ENCODE results near the gene ATP1B3.
"Not testable (repeated sequence)": the region's sequence is repeated elsewhere in the genome, so short reads cannot be mapped to it uniquely, and the experiment has no call there.

ATP1B3 gene

DNA sequence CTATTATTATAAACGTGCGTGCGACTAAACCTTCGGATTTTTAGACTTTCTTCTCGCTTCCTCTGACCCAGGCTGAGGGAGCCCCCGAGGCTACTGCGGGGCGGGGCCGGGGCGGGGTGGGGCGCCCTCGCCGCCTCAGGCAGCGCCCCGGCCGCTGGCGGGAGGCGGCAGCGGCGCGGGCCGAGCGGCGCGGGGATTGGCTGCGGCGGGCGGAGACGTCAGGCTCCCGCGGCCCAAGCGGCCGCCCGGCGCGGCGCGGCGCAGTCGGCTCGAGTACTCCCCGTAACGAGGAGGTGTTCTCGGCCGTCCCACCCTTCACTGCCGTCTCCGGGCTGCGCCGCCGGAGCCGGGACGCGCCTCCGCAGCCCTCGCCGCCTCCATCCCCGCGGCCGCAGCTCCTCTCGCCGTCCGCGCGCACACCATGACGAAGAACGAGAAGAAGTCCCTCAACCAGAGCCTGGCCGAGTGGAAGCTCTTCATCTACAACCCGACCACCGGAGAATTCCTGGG is at the start of gene ATP1B3:
TSS of gene ATP1B3 (plus strand) at position 263 of the 510 bp plus-strand sequence. CDS start at position 422, 159 bp downstream.
- peak; percentile 70 for DNase-seq

DNA sequence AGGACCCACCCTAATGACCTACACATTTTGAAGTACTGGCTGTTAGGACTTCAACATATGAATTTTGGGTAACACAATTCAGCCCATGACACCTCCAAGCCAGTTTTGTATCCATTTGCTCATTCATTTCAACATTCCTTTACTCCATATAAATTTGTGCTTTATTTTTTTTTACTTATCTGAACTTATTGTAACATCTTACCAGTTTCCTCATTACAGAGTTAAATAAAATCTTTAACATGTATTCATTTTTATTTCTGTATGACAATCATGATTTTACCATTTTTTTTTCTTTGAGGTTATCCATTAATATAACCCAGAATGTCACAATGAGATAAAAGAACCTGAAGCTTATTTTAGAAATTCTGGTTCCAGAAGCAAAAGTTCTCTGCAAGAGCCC is 48.0 kb upstream of the ATP1B3 start:
- no peak for DNase-seq

DNA sequence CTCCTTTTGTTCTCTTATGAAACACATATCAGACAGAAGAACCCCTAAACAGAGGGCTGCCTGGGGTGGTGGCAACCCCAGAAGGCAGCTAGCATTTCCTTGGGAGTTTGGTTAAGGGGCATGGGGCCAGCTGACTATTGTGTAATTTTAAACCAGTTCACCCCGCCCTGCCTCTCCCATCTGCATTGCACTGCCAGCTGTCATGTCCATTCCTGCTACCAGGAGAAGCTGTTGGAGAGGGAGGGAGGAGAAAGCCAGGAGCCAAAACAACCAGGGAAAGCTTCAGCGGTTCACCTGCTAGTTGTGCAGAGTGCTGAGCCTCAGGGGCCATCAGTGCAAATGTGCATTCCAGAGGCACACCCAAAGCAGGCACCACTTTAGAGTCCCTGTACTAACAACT is 47.6 kb upstream of the ATP1B3 start:
- DNase-seq, result no peak

DNA sequence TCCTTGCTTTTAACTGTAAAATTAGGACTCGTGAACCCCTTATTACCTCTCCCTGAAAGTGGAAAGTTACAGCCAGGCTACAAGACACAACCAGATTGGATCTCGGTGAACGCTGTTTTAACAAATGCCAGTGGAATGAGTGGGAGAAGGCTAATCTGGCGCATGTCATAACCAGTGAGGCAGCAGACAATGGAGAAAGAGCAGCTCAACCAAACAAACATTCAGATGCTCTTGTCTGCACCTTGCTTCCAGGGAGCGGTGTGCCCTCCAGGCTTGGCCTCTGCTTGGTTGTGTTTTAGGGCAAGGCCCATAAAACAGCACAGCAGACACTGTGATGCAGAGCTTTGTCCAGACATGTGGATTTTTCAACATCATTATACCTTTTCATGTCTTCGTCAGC is 45.9 kb upstream of the ATP1B3 start:
- no peak for DNase-seq

DNA sequence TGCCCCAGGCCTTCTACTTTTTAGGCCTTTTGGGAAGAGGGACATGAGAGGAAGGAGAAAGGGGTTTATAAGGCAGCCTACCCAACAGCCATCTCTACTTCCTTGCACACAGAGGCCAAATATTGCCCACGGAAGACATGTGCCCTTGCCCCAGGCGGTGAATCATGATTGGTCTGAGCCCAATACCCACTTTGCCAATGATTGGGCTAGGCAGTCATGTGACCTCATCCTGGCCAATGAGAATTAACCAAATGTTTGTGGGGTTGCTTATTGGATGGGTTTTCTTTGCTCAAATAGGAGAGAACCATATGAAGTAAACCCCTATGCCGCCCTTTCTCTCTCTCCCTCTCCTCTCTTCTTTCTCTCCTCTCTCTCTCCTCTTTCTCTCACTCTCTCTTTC is 42.2 kb upstream of the ATP1B3 start:
- DNase-seq, result no peak

DNA sequence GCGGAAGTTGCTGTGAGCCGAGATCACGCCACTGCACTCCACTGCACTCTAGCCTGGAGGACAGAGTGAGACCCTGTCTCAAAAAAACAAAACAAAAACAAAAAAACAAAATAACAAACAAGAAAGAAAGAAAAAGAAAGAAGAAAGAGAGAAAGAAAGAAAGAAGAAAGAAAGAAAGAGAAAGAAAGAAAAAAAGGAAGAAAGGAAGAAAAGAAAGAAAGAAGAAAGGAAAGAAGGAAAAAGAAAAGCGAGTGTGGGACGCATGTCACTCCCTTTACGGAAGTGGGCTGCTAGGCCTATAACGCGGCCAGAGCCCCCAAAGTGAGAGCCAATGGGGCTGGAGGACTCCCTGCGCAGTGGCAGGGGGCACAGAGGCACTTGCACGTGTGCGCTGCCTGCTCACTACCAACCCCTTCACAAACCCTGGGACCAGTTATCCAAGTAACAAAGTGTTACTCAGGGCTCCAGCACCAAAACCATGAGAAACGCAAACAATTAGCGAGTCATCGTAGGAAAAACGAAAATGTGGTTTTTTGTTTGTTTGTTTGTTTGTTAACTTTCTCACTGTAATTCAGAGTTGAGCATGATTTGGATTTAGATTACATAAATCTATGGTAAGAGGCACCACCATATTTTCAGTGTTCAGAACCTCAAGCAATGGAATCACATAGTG is 40.8 kb upstream of the ATP1B3 start:
- no peak for DNase-seq

- no peak for DNase-seq
These were observed 37.1 kb upstream of the ATP1B3 start for GRCh38 chr3:141839389-141839788.

GRCh38 chr3:141840737-141841544 is 35.5 kb upstream of the ATP1B3 start:
- DNase-seq, result no peak

DNA sequence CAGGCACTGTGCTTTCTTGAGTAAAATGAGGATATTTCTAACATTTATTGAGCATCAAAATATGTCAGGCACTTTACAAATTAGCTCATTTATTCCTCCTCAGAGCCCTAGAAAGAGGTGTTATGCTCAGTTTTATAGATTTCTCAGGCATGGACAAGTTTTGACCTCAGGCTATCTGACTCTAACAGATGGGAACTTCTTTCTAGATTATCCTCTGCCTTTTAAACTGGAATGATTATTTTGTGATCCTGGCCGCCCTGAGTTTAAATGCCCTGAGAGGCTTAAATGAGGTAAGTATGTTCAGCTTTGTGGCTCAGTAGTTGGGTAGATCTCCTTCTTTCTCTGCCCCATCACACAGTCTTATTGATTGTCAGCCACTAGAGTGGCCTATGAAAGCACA is 32.3 kb upstream of the ATP1B3 start:
- DNase-seq, result no peak

DNA sequence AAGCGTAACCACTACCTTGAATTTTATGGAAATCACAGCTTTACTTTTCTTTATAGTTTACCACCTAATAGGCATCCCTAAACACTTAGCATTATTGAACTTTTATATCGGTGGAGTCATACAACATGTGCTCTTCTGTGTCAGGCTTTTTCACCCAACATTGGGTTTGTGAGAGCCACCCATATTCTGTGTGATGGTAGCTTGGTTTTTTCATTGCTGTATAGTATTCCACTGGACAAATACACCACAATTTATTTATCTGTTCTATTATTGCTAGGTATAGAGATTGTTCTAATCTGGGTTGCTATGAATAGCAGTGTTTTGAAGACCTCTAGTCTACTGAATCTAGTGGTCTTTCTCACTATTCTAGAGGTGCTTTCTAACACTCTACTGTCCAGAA is 31.6 kb upstream of the ATP1B3 start:
- no peak for DNase-seq

- DNase-seq, result no peak
These were observed 30.9 kb upstream of the ATP1B3 start for GRCh38 chr3:141845407-141846049.

- DNase-seq, result no peak
These were observed 30.4 kb upstream of the ATP1B3 start for GRCh38 chr3:141846050-141846433.

DNA sequence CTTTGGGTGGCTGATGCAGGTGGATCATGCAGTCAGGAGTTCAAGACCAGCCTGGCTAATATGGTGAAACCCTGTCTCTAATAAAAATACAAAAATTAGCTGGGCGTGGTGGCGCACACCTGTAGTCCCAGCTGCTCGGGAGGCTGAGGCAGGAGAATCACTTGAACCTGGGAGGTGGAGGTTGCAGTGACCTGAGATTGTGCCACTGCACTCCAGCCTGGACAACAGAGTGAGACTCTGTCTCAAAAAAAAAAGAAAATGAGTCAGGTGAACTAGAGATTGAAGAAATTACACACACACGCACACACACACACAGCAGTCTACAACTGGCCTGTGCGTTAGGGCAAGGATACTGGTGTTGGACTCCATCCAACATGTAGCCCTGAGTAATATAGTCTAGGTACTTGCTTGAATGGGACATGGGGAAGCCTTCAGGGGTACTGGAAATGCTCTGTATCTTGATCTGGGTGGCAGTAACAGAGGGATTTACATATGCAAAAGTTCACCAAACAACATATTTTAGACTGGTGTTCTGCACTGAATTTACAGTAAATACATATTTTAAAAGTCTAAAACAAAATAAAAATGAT is 28.2 kb upstream of the ATP1B3 start:
- not testable (repeated sequence) for DNase-seq

DNA sequence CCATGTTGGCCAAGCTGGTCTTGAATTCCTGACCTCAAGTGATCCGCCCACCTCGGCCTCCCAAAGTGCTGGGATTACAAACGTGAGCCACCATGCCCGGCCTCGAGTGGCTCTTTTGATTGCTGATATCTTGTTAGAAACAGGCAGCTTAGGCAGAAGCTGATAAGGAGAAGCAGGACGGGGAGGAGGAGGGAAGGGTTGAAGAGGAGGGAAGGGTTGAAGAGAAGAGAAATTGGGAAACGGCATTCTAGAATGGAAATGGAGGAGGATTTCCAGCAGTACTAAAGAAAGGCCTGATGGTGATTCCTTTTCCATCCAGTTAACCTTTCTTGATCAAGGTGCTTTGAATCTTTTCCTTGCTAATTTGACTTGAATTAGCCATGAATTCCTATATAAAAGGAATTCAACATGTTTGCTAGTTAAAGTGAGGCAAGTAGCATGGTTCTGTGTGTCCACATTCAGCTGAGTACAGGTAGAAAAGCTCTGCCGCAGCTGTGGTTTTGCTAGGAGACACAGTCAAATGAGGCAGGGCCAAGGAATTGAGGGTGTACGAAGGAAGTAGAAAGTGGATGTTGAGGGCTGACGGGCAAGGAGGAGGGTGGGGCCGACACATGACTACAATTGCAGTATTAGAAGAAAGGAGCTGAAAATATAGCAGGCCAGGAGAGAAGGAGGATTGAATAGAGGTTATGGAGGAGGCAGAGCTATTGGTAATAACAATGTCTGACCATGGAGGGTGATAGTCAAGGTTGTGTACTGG is 27.2 kb upstream of the ATP1B3 start:
- DNase-seq, result no peak

DNA sequence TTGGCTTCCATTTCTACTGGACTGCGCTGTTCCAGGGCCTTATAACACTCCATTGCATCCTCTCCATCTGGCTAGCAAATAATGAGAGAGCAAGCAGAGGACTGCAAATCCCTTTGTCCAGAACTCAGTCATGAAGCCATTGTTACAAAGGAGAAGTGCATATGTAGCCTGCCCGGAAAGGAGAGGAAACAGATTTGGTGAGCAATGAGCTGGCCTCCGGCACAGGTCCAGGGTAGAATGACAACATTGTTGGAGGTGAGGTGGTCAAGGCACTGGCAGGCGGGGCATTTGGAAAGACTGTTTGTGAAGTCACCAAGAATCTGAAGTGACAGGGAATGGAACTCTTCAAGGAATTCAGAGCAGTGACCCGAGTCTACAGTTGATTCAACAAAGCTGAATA is 25.0 kb upstream of the ATP1B3 start:
- DNase-seq, result no peak

GRCh38 chr3:141853081-141853601 is 23.3 kb upstream of the ATP1B3 start:
- DNase-seq, result no peak

DNA sequence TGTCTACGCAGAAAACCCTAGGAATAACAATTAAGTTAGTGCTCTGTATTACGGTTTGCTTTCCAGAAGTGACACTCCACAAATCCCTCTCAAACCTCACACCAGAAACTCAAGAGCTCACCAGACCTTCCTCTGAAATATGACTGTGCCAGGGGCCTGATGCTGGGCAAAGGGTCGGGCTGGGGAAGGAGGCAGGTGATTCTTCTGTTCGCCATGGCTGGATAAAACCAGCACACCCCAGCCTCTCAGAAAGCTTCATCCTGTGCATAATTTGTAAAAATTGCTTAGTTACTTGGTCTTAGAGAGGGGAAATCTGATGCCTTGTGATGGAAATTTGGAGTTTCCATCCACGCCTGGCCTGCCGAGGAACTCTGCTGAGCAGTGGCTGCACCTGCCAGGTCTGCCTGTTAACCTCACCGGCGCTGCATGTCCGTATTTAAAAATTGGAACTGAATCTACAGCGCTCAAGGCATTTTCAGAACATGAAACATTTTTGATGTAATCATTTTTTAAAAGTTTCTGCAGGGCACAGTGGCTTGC is 22.7 kb upstream of the ATP1B3 start:
- no peak for DNase-seq

DNA sequence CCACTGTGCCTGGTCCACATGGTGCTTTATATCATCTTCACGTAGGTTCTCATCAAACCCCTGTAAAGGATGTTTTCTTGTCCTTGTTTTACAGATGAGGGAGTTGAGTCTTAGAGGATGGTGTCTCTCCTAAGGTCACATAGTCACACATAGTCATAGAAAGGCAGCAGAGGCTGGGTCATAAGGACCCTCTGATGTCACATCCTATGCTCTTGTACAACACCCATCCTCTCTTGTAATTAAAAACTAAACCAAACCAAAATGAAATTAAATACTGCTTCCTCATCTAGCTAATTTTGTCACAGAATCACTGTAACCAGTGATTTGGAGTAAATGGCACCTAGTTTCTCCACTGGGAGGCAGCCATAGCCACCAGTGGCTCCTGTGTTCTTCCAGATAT is 21.8 kb upstream of the ATP1B3 start:
- DNase-seq, result no peak

- DNase-seq, result no peak
These were observed 18.1 kb upstream of the ATP1B3 start for GRCh38 chr3:141858312-141858711.

GRCh38 chr3:141859651-141860050 is 16.8 kb upstream of the ATP1B3 start:
- DNase-seq, result no peak

DNA sequence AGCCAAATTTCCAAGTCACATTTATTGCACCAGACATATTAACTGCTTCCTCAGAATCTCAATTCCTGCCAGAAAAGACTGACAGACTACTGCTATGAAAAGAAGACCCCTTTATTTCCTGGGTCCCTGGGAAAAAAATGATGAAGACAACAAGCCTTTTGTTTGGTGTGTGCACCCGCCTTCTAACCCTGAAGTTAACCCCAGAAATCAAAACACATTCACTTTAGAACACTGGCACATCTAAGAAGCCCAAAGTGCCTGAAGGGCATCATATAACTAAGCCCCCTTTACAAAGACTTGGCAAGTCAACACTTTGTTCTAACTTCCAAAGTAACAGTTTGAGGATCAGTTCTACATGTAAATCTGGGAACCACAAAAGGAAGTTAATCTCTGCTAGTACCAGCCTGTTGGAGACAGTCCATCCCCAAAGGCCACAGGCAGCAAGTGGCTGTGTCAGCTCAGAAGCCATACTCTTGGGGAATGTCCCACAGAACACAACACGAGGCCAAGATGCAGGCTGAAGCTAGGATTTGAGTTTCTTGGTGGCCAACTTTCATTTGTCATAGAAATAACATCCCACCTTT is 16.3 kb upstream of the ATP1B3 start:
- DNase-seq, result no peak

Data from NCI-H2081 treated with DMSO at 0.1 percent for 48 hours (cell line).